ENCODE measurements around the gene DPEP2. TPM values are rescaled to one million over a fixed set of nuclear protein-coding genes. Genes with fewer than 3 reads are reported as not detected.

Gene DPEP2
- total and polyA plus RNA-seq, 2 of the 4 experiments (the other 2 are of a cell fraction), result not detected

- no TSS peak for BruUV-seq (replicated peaks)
- no peak for TF ChIP-seq MXI1 (IDR thresholded peaks at IDR 0.05; ENCODE audit: borderline replicate concordance, low read depth, low read length)
- no peak for TF ChIP-seq RCOR1 (IDR thresholded peaks at IDR 0.05; ENCODE audit: insufficient replicate concordance, low read length)
- TF ChIP-seq NFE2L2 (IDR thresholded peaks at IDR 0.05; ENCODE audit: low read depth, low read length), result no peak
- no peak for TF ChIP-seq SMC3 (IDR thresholded peaks at IDR 0.05; ENCODE audit: low read depth, low read length)
- TF ChIP-seq BHLHE40 (IDR thresholded peaks at IDR 0.05; ENCODE audit: low read depth, low read length), result no peak
- TF ChIP-seq CTCF (conservative IDR thresholded peaks at IDR 0.05; ENCODE audit: low read depth, low read length), result no peak
- no peak for TF ChIP-seq MAZ (IDR thresholded peaks at IDR 0.05; ENCODE audit: borderline replicate concordance, low read depth, low read length)
- no peak for TF ChIP-seq CEBPB (IDR thresholded peaks at IDR 0.05; ENCODE audit: low read depth, low read length)
- no peak for TF ChIP-seq MAFK (IDR thresholded peaks at IDR 0.05; ENCODE audit: low read depth, low read length)
- TF ChIP-seq, protein P1, sequence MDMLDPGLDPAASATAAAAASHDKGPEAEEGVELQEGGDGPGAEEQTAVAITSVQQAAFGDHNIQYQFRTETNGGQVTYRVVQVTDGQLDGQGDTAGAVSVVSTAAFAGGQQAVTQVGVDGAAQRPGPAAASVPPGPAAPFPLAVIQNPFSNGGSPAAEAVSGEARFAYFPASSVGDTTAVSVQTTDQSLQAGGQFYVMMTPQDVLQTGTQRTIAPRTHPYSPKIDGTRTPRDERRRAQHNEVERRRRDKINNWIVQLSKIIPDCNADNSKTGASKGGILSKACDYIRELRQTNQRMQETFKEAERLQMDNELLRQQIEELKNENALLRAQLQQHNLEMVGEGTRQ (IDR thresholded peaks at IDR 0.05; ENCODE audit: low read depth, low read length), result no peak
- no peak for TF ChIP-seq FOS (IDR thresholded peaks at IDR 0.05; ENCODE audit: low read depth, low read length)
- TF ChIP-seq, protein P2, sequence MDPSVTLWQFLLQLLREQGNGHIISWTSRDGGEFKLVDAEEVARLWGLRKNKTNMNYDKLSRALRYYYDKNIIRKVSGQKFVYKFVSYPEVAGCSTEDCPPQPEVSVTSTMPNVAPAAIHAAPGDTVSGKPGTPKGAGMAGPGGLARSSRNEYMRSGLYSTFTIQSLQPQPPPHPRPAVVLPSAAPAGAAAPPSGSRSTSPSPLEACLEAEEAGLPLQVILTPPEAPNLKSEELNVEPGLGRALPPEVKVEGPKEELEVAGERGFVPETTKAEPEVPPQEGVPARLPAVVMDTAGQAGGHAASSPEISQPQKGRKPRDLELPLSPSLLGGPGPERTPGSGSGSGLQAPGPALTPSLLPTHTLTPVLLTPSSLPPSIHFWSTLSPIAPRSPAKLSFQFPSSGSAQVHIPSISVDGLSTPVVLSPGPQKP (IDR thresholded peaks at IDR 0.05; ENCODE audit: borderline replicate concordance, low read depth, low read length), result no peak
- TF ChIP-seq CHD1 (IDR thresholded peaks at IDR 0.05; ENCODE audit: low read depth, low read length), result no peak
- no peak for TF ChIP-seq POLR2A (IDR thresholded peaks at IDR 0.05; ENCODE audit: low read depth, low read length)
- no peak for TF ChIP-seq RAD21 (IDR thresholded peaks at IDR 0.05; ENCODE audit: low read length)
Measured at GRCh38 chr16:67966549-67967182, 32.6 kb downstream of the DPEP2 start.

More at GRCh38 chr16:67966549-67967182, 32.6 kb downstream of the DPEP2 start:
- Histone ChIP-seq H2AK9ac (replicated peaks; ENCODE audit: low read depth, low read length, poor library complexity) (peak overlapping the region; percentile 100), H3K23ac (ENCODE audit: low read depth, low read length) (peak overlapping the region; percentile 98), H3K56ac (ENCODE audit: extremely low read depth, insufficient read depth, low read length) (peak overlapping the region; percentile 85; the same call in 1 of the 2 replicates), H2BK20ac (ENCODE audit: low read depth, low read length) (peak overlapping the region; percentile 43; the same call in 1 of the 2 replicates), H4K8ac (ENCODE audit: low read depth in 2 of 2, low read length in 2 of 2) (peak overlapping the region; percentile 33 to 78; a peak in 3 of 4 replicates), H2AK5ac (ENCODE audit: low read depth, low read length) (peak overlapping the region; percentile 99), H3K4ac (ENCODE audit: low read depth, low read length) (peak overlapping the region; percentile 99), H4K20me1 (ENCODE audit: insufficient read depth, low read length) (peaks cover 60% of the 10 kb centered on the region), H2BK15ac (ENCODE audit: low read depth, low read length) (peak overlapping the region; percentile 2; the same call in 1 of the 3 replicates), H3K9me1 (ENCODE audit: insufficient read depth, low read length) (peaks cover 42% of the 10 kb centered on the region), H3K4me3 (ENCODE audit: insufficient read depth, low read depth, low read length) (peak overlapping the region; percentile 100), H2AFZ (replicated peaks; ENCODE audit: low read length, poor library complexity) (peak overlapping the region; percentile 57), H2BK5ac (ENCODE audit: low read depth, low read length, poor library complexity, severe bottlenecking) (peak overlapping the region; percentile 92), H3K27me3 (ENCODE audit: control insufficient read depth, insufficient read depth, low read length) (no peaks in the 10 kb centered on the region), H3K4me2 (ENCODE audit: low read depth, low read length) (peak overlapping the region; percentile 93), H4K5ac (ENCODE audit: low read depth, low read length) (peak overlapping the region; percentile 79), H3K27ac (ENCODE audit: insufficient read depth, low read length) (peak overlapping the region; percentile 99), H2BK120ac (ENCODE audit: low read depth, low read length) (peak overlapping the region; percentile 78), H3K9me3 (ENCODE audit: control insufficient read depth, insufficient read depth, low read length) (no peaks in the 10 kb centered on the region), H3K9ac (ENCODE audit: low read depth, low read length) (peak overlapping the region; percentile 100), H3K36me3 (ENCODE audit: control insufficient read depth, insufficient read depth, low read length) (peaks cover 29% of the 10 kb centered on the region), H4K91ac (ENCODE audit: insufficient read depth, low read depth, low read length) (peak overlapping the region; percentile 95), H3K79me1 (ENCODE audit: low read depth in 1 of 2, low read length in 2 of 2) (peaks cover 19 to 66% of the 10 kb centered on the region in 2 experiments), H3K18ac (ENCODE audit: low read depth, low read length) (peak overlapping the region; percentile 53), H3K4me1 (ENCODE audit: control insufficient read depth, insufficient read depth, low read length) (peaks cover 37% of the 10 kb centered on the region), H3K14ac (replicated peaks; ENCODE audit: low read depth, low read length) (peak overlapping the region; percentile 95)
- DNase-seq (no peak), ATAC-seq (ENCODE audit: low read depth) (peak; percentile 30)
- no CpG with 5 or more reads among the region's 3 CpGs for WGBS, 2 experiments (ENCODE audit: extremely low coverage in 2 of 2, insufficient read length in 1 of 2)
- dilution Hi-C loops (cut with HindIII; ENCODE audit: low sequenced_read_pairs, unreplicated experiment), result no loop called here
- in situ Hi-C loops (cut with MboI; ENCODE audit: low sequenced_read_pairs), result no loop called here
- intact Hi-C loops (cut with micrococcal nuclease), result loop anchor here (10.0 kb wide), 1 partner anchor 258 kb away; no protein-coding TSS in a partner anchor
- ChIA-PET POLR2A (ENCODE audit: unreplicated experiment) (no interaction called here), CTCF (interaction anchor here (1.4 kb wide), 1 partner anchor 24 kb away, joined by 3 read pairs; no protein-coding TSS in a partner anchor)

All from IMR-90 (cell line).